CD4-positive, alpha-beta T cell treated with Interferon gamma for 1 hour (primary cell): ENCODE data around the gene BTD.
"Not testable (repeated sequence)": the region's sequence is repeated elsewhere in the genome, so short reads cannot be mapped to it uniquely, and the experiment has no call there.

Source experiments
- DNase-seq: peaks from one replicate; pipeline ENCODE4 v3.0.0-alpha.2; 2020

Gene BTD

DNA sequence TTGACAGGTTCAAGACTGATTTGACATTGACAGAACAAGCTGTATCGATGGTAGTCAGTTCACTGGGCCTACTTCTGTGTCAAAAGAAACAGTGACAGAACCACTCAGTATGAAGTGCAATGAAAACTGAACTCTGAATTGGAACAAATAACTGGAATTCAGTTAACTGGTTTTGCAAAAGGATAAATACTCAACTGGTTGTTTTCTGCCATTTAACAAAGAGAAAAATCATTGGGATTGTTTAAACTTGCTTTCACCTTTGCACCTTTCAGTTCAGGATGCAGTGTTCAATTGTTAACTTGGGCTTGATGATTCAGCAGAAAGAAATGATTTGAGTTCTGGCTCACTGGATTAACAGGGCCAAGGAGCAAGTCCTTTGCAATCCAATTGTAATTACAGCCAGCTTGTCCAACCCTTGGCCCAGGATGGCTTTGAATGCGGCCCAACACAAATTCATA is 4.9 kb downstream of the BTD start:
- DNase-seq = no peak

GRCh38 chr3:15610082-15610759 is 8.7 kb downstream of the BTD start:
- no peak for DNase-seq

GRCh38 chr3:15611018-15611417 is 9.5 kb downstream of the BTD start:
- no peak for DNase-seq

- DNase-seq = no peak
These were observed 10.5 kb downstream of the BTD start for GRCh38 chr3:15612001-15612400.

DNA sequence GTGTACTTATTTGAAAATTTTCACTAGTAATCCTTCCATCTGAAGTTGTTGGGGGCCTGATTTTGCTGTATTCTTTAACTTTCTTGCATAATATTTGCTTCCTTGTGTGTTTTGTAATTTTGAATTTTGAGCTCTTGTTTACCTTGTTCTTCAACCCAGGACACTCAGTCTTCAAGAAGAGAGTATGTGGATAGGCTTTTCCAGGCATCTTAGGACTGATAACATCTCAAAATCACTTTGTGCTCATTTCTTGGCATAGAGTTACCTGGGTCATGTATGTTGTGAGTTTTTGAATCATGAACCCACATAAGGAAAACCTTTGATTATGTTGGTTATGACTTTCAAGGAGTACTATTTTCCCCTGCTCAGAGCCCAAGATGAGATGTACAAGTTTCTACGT is 13.4 kb downstream of the BTD start:
- no peak for DNase-seq

GRCh38 chr3:15616053-15616452 is 14.5 kb downstream of the BTD start:
- DNase-seq = no peak

GRCh38 chr3:15619659-15620464 is 18.3 kb downstream of the BTD start:
- DNase-seq = not testable (repeated sequence)

DNA sequence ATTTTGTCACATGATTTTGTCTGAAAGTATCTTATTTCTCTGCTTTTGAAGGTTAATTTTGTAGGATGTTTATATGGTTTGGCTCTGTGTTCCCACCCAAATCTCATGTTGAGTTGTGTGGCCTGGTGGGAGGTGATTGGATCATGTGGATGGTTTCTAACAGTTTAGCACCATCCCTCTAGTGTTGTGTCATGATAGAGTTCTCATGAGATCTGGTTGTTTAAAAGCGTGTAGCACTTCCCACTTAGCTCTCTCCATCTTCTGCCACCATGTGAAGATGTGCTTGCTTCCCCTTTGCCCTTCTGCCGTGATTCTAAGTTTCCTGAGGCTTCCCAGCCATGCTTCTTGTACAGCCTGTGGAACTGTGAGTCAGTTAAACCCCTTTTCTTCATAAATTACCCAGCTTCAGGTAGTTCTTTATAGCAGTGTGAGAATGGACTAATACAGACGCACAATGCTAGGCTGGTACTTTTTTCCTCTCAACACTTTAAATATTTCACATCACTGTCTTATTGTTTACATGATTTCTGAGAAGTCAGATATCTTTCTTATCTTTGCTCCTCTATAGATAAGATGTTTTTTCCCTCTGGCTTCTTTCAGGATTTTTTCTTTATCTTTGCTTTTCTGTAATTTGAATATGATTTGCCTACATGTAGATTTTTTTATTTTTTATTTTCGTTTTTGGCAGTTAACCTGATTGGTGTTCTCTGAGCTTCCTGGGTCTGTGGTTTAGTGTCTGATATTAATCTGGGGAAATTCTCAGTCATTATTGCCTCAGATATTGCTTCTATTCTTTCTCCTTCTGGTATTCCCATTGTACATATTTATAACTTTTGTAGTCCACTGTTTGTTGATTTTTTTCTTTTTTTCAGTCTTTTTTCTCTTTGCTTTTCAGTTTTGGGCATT is 22.2 kb downstream of the BTD start:
- DNase-seq = no peak

- DNase-seq = no peak
These were observed 27.4 kb downstream of the BTD start for GRCh38 chr3:15628967-15629366.

- peak; percentile 65 for DNase-seq
These were observed 28.5 kb downstream of the BTD start for GRCh38 chr3:15629860-15630597.

DNA sequence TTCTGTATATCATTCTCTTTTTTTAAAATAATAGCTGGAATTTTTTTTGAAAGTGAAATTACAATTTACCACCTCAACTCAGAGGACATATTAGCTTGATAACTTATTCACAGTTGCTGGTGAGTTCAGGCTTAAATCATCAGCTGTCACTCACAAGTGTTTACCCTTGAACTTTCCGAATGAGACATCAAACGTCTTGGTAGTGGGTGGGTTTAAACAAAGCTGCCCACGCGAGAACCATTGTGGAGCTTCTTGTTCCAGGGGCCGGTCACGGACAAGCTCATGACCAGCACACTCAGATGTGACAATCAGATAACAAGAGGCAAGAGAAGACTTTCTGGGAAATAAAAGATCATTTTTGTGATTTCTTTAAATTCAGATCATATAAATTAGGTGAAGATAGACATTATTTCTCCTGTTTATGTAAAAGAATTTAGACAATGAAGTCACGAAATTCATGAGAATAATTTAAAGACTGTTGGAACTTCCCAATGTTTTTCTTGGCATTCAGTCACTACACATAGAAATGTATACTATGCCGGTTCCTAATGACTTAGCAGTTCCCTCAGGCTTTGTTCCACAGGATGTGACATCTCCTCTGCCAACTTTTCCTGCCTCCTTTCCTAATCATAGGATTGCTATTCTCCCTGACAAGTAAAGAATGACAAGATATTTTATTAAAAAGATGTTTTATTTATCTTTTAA is 29.3 kb downstream of the BTD start:
- no peak for DNase-seq

- DNase-seq = no peak
These were observed 30.1 kb downstream of the BTD start for GRCh38 chr3:15631426-15632211.

GRCh38 chr3:15632212-15632580 is 30.7 kb downstream of the BTD start:
- no peak for DNase-seq

DNA sequence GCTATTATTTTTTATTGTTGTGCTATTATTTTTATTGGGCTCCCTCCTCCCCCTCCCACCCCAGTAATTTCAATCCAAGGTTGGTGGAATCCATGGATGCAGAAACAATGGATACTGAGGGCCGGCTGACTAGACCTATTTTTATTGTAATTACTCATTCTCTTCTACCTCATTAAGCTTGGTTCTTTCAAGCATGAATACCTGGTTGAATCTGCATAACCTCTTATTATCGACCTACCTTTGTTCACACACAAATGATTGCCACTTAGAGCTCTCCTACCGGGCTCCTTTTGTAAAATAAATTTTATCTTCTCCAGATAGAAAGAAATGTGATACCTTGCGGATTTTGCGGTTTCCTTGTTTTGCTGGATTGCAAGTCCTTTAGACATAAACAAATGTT is 31.6 kb downstream of the BTD start:
- DNase-seq = no peak

GRCh38 chr3:15633766-15634598 is 32.4 kb downstream of the BTD start:
- no peak for DNase-seq

- DNase-seq = no peak
These were observed 33.1 kb downstream of the BTD start for GRCh38 chr3:15634671-15635070.

DNA sequence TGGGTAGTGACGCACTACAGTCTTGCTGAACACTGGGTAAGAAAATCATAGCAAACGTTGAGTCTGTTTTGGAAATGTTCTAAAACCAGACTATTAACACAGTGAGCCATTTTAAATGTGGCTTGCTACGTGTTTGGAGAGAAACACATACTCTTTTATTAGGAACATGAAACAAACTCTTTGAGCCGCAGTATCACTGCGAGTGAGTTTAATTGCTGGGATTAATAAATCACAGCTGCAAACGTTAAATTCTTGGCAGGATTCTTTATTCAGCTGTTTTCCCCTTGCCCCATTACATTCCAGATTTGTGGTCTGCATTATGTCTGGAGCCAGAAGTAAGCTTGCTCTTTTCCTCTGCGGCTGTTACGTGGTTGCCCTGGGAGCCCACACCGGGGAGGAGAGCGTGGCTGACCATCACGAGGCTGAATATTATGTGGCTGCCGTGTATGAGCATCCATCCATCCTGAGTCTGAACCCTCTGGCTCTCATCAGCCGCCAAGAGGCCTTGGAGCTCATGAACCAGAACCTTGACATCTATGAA is 33.6 kb downstream of the BTD start:
- no peak for DNase-seq

GRCh38 chr3:15636028-15636709 is 34.6 kb downstream of the BTD start:
- DNase-seq = peak; percentile 32
